GM15510 (cell line): ENCODE data around the gene TNFRSF6B.

Experiments
- POLR2A ChIP-seq: IDR thresholded peaks from 3 replicates; pipeline ENCODE4 v1.6.1; 2011; ENCODE audit warnings: borderline replicate concordance; ENCODE audit not compliant: insufficient read length; ENCODE audit errors: extremely low read depth

TNFRSF6B gene

GRCh38 chr20:63659370-63659769, 37.1 kb upstream of the TNFRSF6B start:
- no peak for TF ChIP-seq POLR2A

- no peak for TF ChIP-seq POLR2A
Observed at GRCh38 chr20:63660622-63661021, 35.8 kb upstream of the TNFRSF6B start.

- no peak for TF ChIP-seq POLR2A
Observed at GRCh38 chr20:63661108-63661507, 35.3 kb upstream of the TNFRSF6B start.

- no peak for TF ChIP-seq POLR2A
Observed at GRCh38 chr20:63661959-63662812, 34.3 kb upstream of the TNFRSF6B start.

GRCh38 chr20:63662813-63663189, 33.7 kb upstream of the TNFRSF6B start:
- TF ChIP-seq POLR2A = no peak

GRCh38 chr20:63663332-63664066, 33.0 kb upstream of the TNFRSF6B start:
- no peak for TF ChIP-seq POLR2A

- no peak for TF ChIP-seq POLR2A
Observed at GRCh38 chr20:63664143-63664851, 32.2 kb upstream of the TNFRSF6B start.

- TF ChIP-seq POLR2A = no peak
Observed at GRCh38 chr20:63664861-63665594, 31.4 kb upstream of the TNFRSF6B start.

GRCh38 chr20:63665708-63666107, 30.7 kb upstream of the TNFRSF6B start:
- no peak for TF ChIP-seq POLR2A

GRCh38 chr20:63667858-63668257, 28.6 kb upstream of the TNFRSF6B start:
- no peak for TF ChIP-seq POLR2A

GRCh38 chr20:63668351-63668750, 28.1 kb upstream of the TNFRSF6B start:
- TF ChIP-seq POLR2A = no peak

GRCh38 chr20:63672666-63673065, 23.8 kb upstream of the TNFRSF6B start:
- TF ChIP-seq POLR2A = no peak

- TF ChIP-seq POLR2A = no peak
Observed at GRCh38 chr20:63673951-63674350, 22.5 kb upstream of the TNFRSF6B start.

GRCh38 chr20:63675681-63676368, 20.6 kb upstream of the TNFRSF6B start:
- TF ChIP-seq POLR2A = no peak
